ENCODE data around the gene LAMTOR2.

GRCh38 chr1:156048663-156049258 is 5.8 kb upstream of the LAMTOR2 start:
- no peak for TF ChIP-seq CTCF (IDR thresholded peaks at IDR 0.05)
- no peak for TF ChIP-seq POLR2AphosphoS5 (IDR thresholded peaks at IDR 0.05; ENCODE audit: low read depth, low read length)
